GM21576 (cell line): ENCODE results near the gene RAPGEF3.

Experiments used
- ATAC-seq: cut with Tn5 transposase; IDR thresholded peaks from one replicate; pipeline ENCODE4 v1.9.1; 2021; ENCODE audit warnings: mild to moderate bottlenecking, moderate library complexity; ENCODE audit not compliant: unreplicated experiment

The RAPGEF3 gene

DNA sequence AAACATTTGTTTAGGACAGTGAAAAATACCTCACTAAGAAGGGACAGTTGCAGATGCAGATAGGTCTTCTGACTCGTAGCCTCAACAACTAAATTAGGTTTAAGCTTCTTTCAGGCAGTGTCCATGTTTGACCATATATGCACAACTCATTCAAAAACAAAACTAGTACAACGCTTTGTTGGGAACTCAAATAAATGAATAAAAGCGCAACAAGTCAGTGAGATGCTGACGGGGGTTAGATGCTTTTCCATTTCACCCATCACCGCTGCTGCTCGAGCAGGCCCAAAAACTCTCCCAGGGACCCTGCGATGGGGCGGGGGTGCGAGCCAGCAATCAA lies 53.5 kb downstream of the RAPGEF3 start:
- no peak for ATAC-seq

- ATAC-seq: no peak
Observed at GRCh38 chr12:47704719-47705118, 54.0 kb downstream of the RAPGEF3 start.

DNA sequence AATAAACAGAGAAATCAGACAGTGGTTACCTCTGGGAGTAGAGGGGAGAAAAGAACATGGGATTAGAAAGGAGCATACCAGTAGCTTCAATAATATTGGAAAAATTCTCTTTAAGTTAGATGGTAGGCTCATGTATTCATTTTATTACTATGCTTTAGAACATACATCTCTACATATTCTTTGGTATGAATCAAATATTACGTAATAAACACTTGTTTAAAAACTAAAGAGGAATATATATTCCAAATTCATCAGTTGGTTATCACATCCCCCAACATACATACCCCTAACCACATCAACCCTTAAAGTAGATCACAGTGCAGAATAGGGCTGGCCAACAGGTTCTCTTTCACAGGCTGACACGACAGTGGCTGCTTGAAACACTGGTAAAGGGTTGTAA lies 58.4 kb downstream of the RAPGEF3 start:
- ATAC-seq: no peak

- no peak for ATAC-seq
Observed at GRCh38 chr12:47698631-47699030, 60.0 kb downstream of the RAPGEF3 start.

GRCh38 chr12:47698055-47698454 lies 60.6 kb downstream of the RAPGEF3 start:
- ATAC-seq: no peak

- ATAC-seq: no peak
Observed at GRCh38 chr12:47689215-47689614, 69.5 kb downstream of the RAPGEF3 start.

DNA sequence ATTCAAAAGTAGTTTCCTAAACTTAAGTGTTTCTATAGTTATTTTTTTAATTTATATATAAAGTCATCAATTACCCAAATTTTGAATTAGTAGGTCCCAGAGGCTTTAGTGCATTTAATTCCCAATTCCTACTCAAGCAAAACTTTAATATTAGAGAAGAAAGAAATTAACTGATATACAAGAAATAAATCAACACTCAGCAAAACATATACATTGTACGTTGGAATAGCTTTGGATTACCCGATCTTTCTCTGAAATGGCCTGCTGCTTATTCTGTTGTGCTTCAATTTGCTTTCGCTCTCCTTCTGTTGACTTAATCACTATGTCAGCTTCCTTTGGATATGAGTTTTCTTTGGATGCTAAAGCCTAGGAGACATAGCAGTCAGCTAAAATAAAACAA lies 71.0 kb downstream of the RAPGEF3 start:
- ATAC-seq: no peak

- no peak for ATAC-seq
Observed at GRCh38 chr12:47686645-47687240, 71.9 kb downstream of the RAPGEF3 start.
